Measurements from ENCODE around the gene MED12.

MED12 gene

DNA sequence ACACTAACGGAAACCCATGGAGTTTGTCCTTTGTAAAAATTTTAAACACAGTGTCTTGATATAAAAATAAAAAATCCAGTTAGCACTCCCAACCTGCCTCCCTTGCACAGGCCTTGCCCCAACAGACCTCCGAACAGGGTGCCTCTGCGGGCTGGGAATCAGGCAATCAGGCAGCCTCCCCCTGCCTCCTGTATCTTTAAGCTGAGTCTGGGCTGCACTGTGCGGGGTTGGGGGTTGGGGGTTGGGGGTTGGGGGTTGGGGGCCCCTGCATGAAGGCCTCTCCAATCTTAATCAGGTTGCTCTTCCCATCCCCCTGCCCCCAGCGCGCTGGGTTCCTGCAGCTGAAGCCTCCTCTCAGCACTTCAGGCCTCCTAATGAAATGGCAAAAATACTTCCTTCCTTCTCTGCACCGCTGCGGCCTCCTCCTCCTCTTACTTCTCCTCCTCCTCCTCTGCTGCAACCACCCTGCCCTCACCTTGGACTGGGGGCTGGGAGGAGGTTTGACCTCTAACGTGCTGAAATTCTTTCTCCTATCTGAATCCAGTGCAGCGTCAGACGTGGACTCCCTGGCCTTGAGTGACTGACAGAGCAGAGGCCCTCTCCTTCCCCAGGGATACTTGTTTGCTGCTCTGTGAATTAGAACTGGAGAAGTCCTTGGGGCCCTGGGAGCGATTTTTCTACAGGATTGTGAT lies 52.9 kb downstream of the MED12 start:
- Histone ChIP-seq H3K4me1 (ENCODE audit: low read length) (no peaks in the 10 kb centered on the region), H4K20me1 (ENCODE audit: insufficient read depth, low read length) (no peaks in the 10 kb centered on the region), H3K4me3 (ENCODE audit: low read length) (no peak overlapping the region), H3K79me2 (ENCODE audit: low read length) (no peaks in the 10 kb centered on the region; the same call in 1 of the 2 replicates), H3K36me3 (replicated peaks; ENCODE audit: low read depth, low read length) (peaks cover 21% of the 10 kb centered on the region), H3K9me3 (ENCODE audit: insufficient read depth, low read length) (no peaks in the 10 kb centered on the region), H3K27me3 (ENCODE audit: low read depth, low read length) (no peaks in the 10 kb centered on the region), H3K9ac (ENCODE audit: low read length) (no peak overlapping the region), H3K4me2 (ENCODE audit: low read length) (no peak overlapping the region), H2AFZ (ENCODE audit: low read depth, low read length) (no peak overlapping the region), H3K27ac (ENCODE audit: low read length) (no peak overlapping the region)
- TF ChIP-seq CTCF (IDR thresholded peaks at IDR 0.05; ENCODE audit: low read depth, low read length) (no peak), EZH2phosphoT487 (IDR thresholded peaks at IDR 0.05; ENCODE audit: low read depth) (no peak)

DNA sequence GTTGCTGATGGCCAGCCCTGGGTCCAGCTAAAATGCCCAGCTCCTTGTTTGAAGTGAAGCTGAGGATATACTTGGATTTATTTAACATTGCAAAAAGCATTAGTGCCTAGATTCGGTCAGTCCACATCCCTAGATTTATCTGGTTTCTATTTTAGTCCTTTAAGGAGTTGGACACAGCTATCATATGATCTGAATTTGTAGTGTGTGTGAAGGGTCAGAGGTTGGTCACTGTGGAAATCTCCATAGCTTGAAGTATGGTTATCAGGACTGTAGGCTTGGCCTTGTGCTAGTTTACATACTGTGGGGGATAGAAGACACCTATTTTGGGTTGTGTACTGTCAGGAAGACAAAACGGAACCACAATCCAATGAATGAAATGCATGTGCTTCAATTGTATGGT lies 55.0 kb downstream of the MED12 start:
- Histone ChIP-seq H3K9ac (ENCODE audit: low read length) (no peak overlapping the region), H3K27ac (ENCODE audit: low read length) (no peak overlapping the region), H2AFZ (ENCODE audit: low read depth, low read length) (no peak overlapping the region), H3K9me3 (ENCODE audit: insufficient read depth, low read length) (no peaks in the 10 kb centered on the region), H3K4me3 (ENCODE audit: low read length) (no peak overlapping the region), H3K36me3 (replicated peaks; ENCODE audit: low read depth, low read length) (peaks cover 37% of the 10 kb centered on the region), H3K79me2 (ENCODE audit: low read length) (no peaks in the 10 kb centered on the region; the same call in 1 of the 2 replicates), H3K4me1 (ENCODE audit: low read length) (no peaks in the 10 kb centered on the region), H4K20me1 (ENCODE audit: insufficient read depth, low read length) (no peaks in the 10 kb centered on the region), H3K4me2 (ENCODE audit: low read length) (no peak overlapping the region), H3K27me3 (ENCODE audit: low read depth, low read length) (no peaks in the 10 kb centered on the region)
- TF ChIP-seq CTCF (IDR thresholded peaks at IDR 0.05; ENCODE audit: low read depth, low read length) (no peak), EZH2phosphoT487 (IDR thresholded peaks at IDR 0.05; ENCODE audit: low read depth) (no peak)

DNA sequence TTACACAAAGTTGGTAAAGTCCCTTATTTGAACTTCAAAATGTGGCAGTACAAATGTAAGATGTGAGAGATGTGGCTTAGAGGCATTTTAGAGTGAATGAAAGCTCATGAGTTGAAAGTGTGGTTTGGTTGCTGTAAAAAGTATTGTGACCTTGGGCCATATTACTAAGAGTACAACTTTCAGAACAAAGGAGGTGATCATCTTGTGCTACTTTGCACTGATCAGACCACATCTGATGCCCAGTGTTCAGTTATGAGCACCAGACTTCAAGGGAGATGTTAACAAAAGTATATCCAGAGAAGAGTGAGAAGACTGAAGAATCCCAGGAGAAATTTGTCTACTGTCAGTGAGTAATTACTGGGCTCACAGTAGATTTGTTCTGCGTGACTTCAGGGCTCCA lies 56.4 kb downstream of the MED12 start:
- TF ChIP-seq CTCF (IDR thresholded peaks at IDR 0.05; ENCODE audit: low read depth, low read length) (no peak), EZH2phosphoT487 (IDR thresholded peaks at IDR 0.05; ENCODE audit: low read depth) (no peak)
- Histone ChIP-seq H3K79me2 (ENCODE audit: low read length) (no peaks in the 10 kb centered on the region; the same call in 1 of the 2 replicates), H3K27ac (ENCODE audit: low read length) (no peak overlapping the region), H3K4me3 (ENCODE audit: low read length) (no peak overlapping the region), H3K4me1 (ENCODE audit: low read length) (no peaks in the 10 kb centered on the region), H2AFZ (ENCODE audit: low read depth, low read length) (no peak overlapping the region), H3K4me2 (ENCODE audit: low read length) (no peak overlapping the region), H3K9me3 (ENCODE audit: insufficient read depth, low read length) (no peaks in the 10 kb centered on the region), H3K9ac (ENCODE audit: low read length) (no peak overlapping the region), H4K20me1 (ENCODE audit: insufficient read depth, low read length) (no peaks in the 10 kb centered on the region), H3K27me3 (ENCODE audit: low read depth, low read length) (no peaks in the 10 kb centered on the region), H3K36me3 (replicated peaks; ENCODE audit: low read depth, low read length) (peaks cover 40% of the 10 kb centered on the region)

GRCh38 chrX:71175531-71175930 lies 57.1 kb downstream of the MED12 start:
- no peaks in the 10 kb centered on the region for H3K27me3 ChIP-seq (ENCODE audit: low read depth, low read length)
- peaks cover 1% of the 10 kb centered on the region; the same call in 1 of the 2 replicates for H3K4me1 ChIP-seq (ENCODE audit: low read length)
- H3K27ac ChIP-seq (ENCODE audit: low read length): no peak overlapping the region
- H3K79me2 ChIP-seq (ENCODE audit: low read length): no peaks in the 10 kb centered on the region
- H3K9me3 ChIP-seq (ENCODE audit: insufficient read depth, low read length): no peaks in the 10 kb centered on the region
- no peak overlapping the region for H3K4me3 ChIP-seq (ENCODE audit: low read length)
- no peak for TF ChIP-seq EZH2phosphoT487 (IDR thresholded peaks at IDR 0.05; ENCODE audit: low read depth)
- H3K4me2 ChIP-seq (ENCODE audit: low read length): no peak overlapping the region
- no peaks in the 10 kb centered on the region for H4K20me1 ChIP-seq (ENCODE audit: insufficient read depth, low read length)
- H3K9ac ChIP-seq (ENCODE audit: low read length): no peak overlapping the region
- H3K36me3 ChIP-seq (replicated peaks; ENCODE audit: low read depth, low read length): peaks cover 44% of the 10 kb centered on the region
- no peak overlapping the region for H2AFZ ChIP-seq (ENCODE audit: low read depth, low read length)

All from OCI-LY3 (cell line).